NCI-H2196 (cell line): ENCODE data around the gene ZNF689.

Experiments
- DNase-seq: peaks from one replicate; lab custom pipeline; 2025; ENCODE audit not compliant: unreplicated experiment; lab: John Stamatoyannopoulos, UW

Gene ZNF689

GRCh38 chr16:30566531-30566930, 43.7 kb downstream of the ZNF689 start:
- DNase-seq = no peak

GRCh38 chr16:30565984-30566383, 44.2 kb downstream of the ZNF689 start:
- DNase-seq = no peak

- no peak for DNase-seq
These were observed 44.7 kb downstream of the ZNF689 start for GRCh38 chr16:30565526-30565925.

- no peak for DNase-seq
These were observed 48.2 kb downstream of the ZNF689 start for GRCh38 chr16:30562021-30562420.

GRCh38 chr16:30561089-30561816, 48.9 kb downstream of the ZNF689 start:
- no peak for DNase-seq

- no peak for DNase-seq
These were observed 50.5 kb downstream of the ZNF689 start for GRCh38 chr16:30559690-30560089.

- DNase-seq = no peak
These were observed 51.3 kb downstream of the ZNF689 start for GRCh38 chr16:30558789-30559377.

GRCh38 chr16:30557957-30558788, 52.0 kb downstream of the ZNF689 start, which contains the start of gene ZNF764:
TSS of gene ZNF764 (minus strand) at chr16:30558374. CDS start at chr16:30558182, 192 bp downstream.
- DNase-seq = peak; percentile 99

GRCh38 chr16:30557707-30557956, 52.6 kb downstream of the ZNF689 start:
- no peak for DNase-seq

GRCh38 chr16:30556125-30556473, 54.1 kb downstream of the ZNF689 start:
- no peak for DNase-seq

GRCh38 chr16:30555315-30556124, 54.7 kb downstream of the ZNF689 start:
- no peak for DNase-seq

- no peak for DNase-seq
These were observed 55.5 kb downstream of the ZNF689 start for GRCh38 chr16:30554557-30555314.

GRCh38 chr16:30553393-30553899, 56.7 kb downstream of the ZNF689 start:
- DNase-seq = no peak

GRCh38 chr16:30552956-30553355, 57.2 kb downstream of the ZNF689 start:
- no peak for DNase-seq
